ENCODE data around the gene FZD4. TPM values are rescaled to one million over a fixed set of nuclear protein-coding genes. Genes with fewer than 3 reads are reported as not detected.

The FZD4 gene
- total RNA-seq, 4 donors from 2014 or later = 245 to 540 (median 326) TPM

GRCh38 chr11:86980086-86980796 is 25.0 kb upstream of the FZD4 start:
- no peak for TF ChIP-seq CTCF (IDR thresholded peaks at IDR 0.05; ENCODE audit: low read depth)

GRCh38 chr11:86978756-86979608 is 23.8 kb upstream of the FZD4 start:
- no peak for TF ChIP-seq CTCF (IDR thresholded peaks at IDR 0.05; ENCODE audit: low read depth)

GRCh38 chr11:86978247-86978646 is 23.1 kb upstream of the FZD4 start:
- TF ChIP-seq CTCF (IDR thresholded peaks at IDR 0.05; ENCODE audit: low read depth) = no peak

- no peak for TF ChIP-seq CTCF (IDR thresholded peaks at IDR 0.05; ENCODE audit: low read depth)
These were observed 22.4 kb upstream of the FZD4 start for GRCh38 chr11:86977441-86978050.

- TF ChIP-seq CTCF (IDR thresholded peaks at IDR 0.05; ENCODE audit: low read depth) = no peak
These were observed 17.5 kb upstream of the FZD4 start for GRCh38 chr11:86972734-86973133.

GRCh38 chr11:86969258-86969657 is 14.1 kb upstream of the FZD4 start:
- no peak for TF ChIP-seq CTCF (IDR thresholded peaks at IDR 0.05; ENCODE audit: low read depth)
